ENCODE results near the gene MARCKS. TPM values are rescaled to one million over a fixed set of nuclear protein-coding genes. Genes with fewer than 3 reads are reported as not detected.
A peak's percentile ranks its signal among the peaks of the same experiment; 100 is the strongest.

MARCKS gene
- 152 TPM for total RNA-seq (ENCODE audit: insufficient read depth, low replicate concordance)

GRCh38 chr6:113856625-113857555 lies at the start of gene MARCKS:
Gene MARCKS, plus strand, starts transcription at chr6:113857345. Its CDS starts 401 bp downstream, at chr6:113857746.
- peak; percentile 96 for DNase-seq (ENCODE audit: low spot score)

- DNase-seq (ENCODE audit: low spot score), result peak; percentile 54
Measured at GRCh38 chr6:113809826-113810225, 47.3 kb upstream of the MARCKS start.

DNA sequence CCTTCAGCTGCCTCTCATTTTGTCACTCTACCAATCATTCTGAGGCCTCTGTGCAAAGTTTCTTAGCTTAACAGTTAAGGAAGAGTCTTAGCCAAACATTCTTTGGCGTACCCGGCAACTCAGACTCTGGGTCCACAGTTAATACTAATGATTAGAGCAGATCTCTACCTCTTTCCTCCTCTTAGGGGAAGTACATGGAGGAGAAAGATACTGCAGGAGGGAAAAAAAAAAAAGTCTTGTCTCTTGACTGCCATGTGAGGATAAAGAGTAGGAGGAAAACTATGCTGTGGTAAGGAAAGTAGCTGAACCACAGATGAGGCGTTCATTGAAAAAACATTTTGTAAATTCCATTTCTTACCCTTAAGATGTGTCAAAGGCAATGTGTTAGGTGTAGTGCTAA lies 44.0 kb upstream of the MARCKS start:
- peak; percentile 17 for DNase-seq (ENCODE audit: low spot score)

GRCh38 chr6:113818578-113818977 lies 38.6 kb upstream of the MARCKS start:
- DNase-seq (ENCODE audit: low spot score), result peak; percentile 43

GRCh38 chr6:113819169-113819830 lies 37.8 kb upstream of the MARCKS start:
- DNase-seq (ENCODE audit: low spot score), result no peak

GRCh38 chr6:113820761-113821160 lies 36.4 kb upstream of the MARCKS start:
- DNase-seq (ENCODE audit: low spot score), result no peak

- no peak for DNase-seq (ENCODE audit: low spot score)
Measured at GRCh38 chr6:113821445-113821844, 35.7 kb upstream of the MARCKS start.

DNA sequence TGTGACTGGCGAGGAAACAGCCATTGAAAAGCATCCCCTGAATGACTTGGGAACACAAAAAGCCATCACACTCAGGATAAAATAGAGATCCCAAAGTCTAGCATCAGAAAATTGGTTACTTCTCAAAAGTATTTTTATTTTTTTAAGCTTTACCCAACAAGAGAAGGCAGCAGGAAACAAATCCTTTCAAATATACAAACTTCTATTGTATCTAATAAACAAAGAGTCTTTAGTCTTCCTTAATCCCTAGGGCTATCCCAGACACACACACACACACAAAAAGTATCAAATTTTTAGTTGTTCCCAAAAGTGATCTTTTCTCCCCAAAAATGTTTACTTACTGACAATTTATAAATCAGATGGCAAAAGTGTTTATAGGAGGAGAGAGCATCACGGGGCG lies 33.2 kb upstream of the MARCKS start:
- no peak for DNase-seq (ENCODE audit: low spot score)

- no peak for DNase-seq (ENCODE audit: low spot score)
Measured at GRCh38 chr6:113824411-113824810, 32.7 kb upstream of the MARCKS start.

GRCh38 chr6:113824866-113825265 lies 32.3 kb upstream of the MARCKS start:
- no peak for DNase-seq (ENCODE audit: low spot score)

DNA sequence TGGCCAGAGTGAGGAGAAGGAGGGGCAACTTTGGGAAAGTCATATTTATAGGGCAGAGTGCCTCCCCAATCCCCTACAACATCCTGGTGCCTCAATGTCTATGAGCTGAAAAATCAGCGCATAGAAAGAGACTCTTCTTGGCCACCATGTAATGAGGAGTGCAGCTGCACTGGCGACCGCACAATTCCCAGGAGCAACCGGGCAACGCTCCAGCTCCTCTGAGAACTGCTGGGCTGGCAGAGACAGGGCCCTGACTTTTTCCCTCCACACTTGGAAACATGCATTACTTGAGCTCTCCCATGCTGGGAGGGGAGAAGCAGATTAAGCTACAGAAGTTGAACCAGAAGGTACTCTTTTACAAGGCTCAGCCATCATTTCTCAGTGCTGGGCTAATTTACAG lies 31.4 kb upstream of the MARCKS start:
- DNase-seq (ENCODE audit: low spot score), result peak; percentile 82

DNA sequence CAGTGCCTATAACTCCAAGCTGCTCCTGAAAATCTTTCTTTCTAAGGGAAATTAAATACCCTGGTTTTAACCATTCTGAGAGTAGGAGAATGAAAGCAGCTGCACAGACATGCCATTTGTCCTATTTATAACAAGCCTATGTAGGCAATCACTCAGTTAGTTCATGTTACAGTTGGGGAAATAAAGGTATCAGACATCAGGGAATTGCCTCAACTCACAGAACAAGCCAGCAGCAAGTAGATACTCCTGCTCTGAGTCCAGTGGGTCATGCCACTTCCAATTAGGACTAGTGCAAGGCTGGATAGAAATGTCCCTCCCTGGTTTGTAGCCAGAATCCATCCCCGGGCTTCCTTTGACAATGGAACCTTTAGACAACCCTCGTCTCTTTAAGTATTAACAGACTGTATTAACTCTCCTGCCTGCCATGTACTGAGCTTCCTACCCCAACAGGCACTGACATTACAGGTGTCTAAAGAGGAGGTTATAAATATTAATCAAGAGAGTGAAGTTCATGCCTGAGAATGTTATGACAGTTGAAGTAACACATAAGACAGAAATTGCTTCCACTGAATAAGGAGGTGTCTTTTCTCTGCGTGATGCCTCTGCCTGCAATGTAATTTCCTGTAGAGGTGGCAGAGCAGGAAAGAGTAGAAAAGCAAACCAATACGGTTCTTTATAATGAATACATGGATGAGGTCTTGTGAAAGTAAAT lies 28.0 kb upstream of the MARCKS start:
- no peak for DNase-seq (ENCODE audit: low spot score)

DNA sequence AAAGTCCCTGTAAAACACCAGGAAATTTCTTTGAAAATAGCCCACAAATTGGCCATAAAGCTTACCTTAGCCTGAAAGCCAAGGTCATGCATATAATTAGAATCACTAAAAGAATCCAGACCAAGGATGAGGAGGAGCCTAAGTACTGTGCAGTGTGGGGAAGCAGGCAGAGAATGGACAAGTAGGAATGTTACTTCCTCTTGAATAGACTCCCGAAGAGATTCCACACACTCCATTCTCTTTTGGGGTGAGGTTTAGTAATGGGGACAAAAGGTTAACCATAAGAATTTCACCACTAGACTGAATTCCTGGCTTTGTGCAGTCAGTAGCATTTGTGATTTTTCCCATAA lies 27.5 kb upstream of the MARCKS start:
- DNase-seq (ENCODE audit: low spot score), result no peak

- no peak for DNase-seq (ENCODE audit: low spot score)
Measured at GRCh38 chr6:113830140-113830539, 27.0 kb upstream of the MARCKS start.

GRCh38 chr6:113833537-113833936 lies 23.6 kb upstream of the MARCKS start:
- DNase-seq (ENCODE audit: low spot score), result peak; percentile 78

DNA sequence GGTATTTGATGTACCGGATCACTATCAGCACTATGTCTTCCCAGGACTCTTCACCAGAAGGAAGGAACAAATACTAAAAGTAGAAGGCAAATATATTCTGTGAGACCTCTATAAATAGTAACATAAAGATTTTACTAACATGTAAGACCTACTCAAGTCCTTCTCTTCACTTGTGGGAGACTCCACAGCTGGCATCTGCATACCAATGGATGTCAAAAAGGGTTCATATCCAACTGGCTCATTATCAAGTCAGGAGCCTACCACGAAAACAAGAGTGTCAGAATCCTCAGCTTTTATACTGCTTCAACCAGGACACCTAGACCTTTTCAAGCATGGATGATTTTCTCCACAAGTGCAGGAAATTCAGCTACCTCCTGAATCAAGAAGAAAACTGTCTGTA lies 20.0 kb upstream of the MARCKS start:
- no peak for DNase-seq (ENCODE audit: low spot score)

GRCh38 chr6:113842165-113842564 lies 15.0 kb upstream of the MARCKS start:
- DNase-seq (ENCODE audit: low spot score), result no peak

DNA sequence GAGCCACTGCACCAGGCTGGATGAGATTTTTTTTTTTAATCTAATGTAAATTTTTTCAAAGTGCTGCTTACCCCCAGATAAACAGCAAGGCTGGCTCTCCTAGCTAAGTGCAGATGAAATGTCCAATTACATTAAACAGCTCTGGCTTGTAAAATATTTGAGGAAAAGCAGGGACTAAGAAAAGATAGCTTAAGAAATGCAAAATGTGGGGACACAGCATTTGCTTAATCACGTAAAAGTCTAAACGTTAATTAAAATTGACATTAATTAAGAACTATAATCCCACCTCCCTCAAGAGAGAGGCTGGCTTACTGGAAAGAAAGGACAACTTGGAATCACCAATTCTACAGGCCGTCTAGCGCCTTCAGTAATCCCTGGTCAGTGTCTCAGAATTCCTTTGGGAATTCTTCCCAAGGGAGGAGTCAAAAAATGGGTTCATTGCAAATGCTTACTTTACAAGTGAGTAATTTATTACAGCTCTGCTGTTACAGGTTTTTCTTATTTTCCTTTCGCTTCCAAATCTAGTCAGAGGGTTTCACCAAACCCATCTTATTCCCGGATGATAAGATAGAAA lies 13.6 kb upstream of the MARCKS start:
- peak; percentile 78 for DNase-seq (ENCODE audit: low spot score)

DNA sequence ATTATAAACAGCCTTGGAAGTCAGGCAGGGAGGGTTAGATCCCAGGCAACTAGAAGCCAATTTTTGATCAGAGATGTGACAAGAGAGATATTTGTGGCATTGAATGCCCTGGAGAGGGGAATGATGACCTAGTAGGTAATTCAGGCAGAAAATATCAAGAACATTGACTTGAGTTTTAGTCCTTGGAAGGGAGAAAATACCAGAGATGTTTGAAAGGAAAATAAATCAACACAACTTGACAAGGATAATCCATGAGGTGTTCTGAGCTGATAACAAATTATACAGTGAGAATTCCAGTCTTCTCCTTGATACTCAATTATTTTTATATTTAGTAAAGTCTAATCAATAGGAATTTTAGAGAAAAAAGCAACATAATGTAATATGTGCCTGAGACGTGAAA lies 10.6 kb upstream of the MARCKS start:
- DNase-seq (ENCODE audit: low spot score), result no peak

- no peak for DNase-seq (ENCODE audit: low spot score)
Measured at GRCh38 chr6:113847447-113847846, 9.7 kb upstream of the MARCKS start.

GRCh38 chr6:113848280-113848679 lies 8.9 kb upstream of the MARCKS start:
- no peak for DNase-seq (ENCODE audit: low spot score)

GRCh38 chr6:113848811-113849210 lies 8.3 kb upstream of the MARCKS start:
- DNase-seq (ENCODE audit: low spot score), result peak; percentile 73

All from umbilical cord (tissue), 2 donors.